Measurements from ENCODE around the gene ATP2B3.

- TF ChIP-seq POLR2AphosphoS5 (IDR thresholded peaks at IDR 0.05; ENCODE audit: insufficient read depth in 1 of 2, low read depth in 1 of 2) (no peak), CTCF (IDR thresholded peaks at IDR 0.05) (no peak), POLR2A (IDR thresholded peaks at IDR 0.05) (no peak)
Measured at GRCh38 chrX:153502131-153502530, 15.3 kb upstream of the ATP2B3 start.
